Mononuclear cell (primary cell): ENCODE results near the gene GPR15. TPM values are rescaled to one million over a fixed set of nuclear protein-coding genes. Genes with fewer than 3 reads are reported as not detected.

Source experiments
- H3K27me3 ChIP-seq: 2 replicates; pipeline ENCODE4 v1.6.0; 2011; ENCODE audit warnings: low read length, control low read depth; ENCODE audit not compliant: insufficient read depth
- H3K4me1 ChIP-seq: 2 replicates; pipeline ENCODE4 v1.5.1; 2011; ENCODE audit warnings: mild to moderate bottlenecking, low read length, control low read depth; ENCODE audit not compliant: insufficient read depth
- H3K4me3 ChIP-seq: 2 replicates; pipeline ENCODE4 v1.5.1; 2011; ENCODE audit warnings: mild to moderate bottlenecking, low read length, moderate library complexity
- H3K9me3 ChIP-seq: 2 replicates; pipeline ENCODE4 v1.5.1; 2011; ENCODE audit warnings: low read depth, mild to moderate bottlenecking, control low read depth, low read length
- total RNA-seq: library from RNA; depleted of rRNA; stranded (reverse); fragments of >200 nt; gene quantifications from one replicate; pipeline ENCODE4 v1.2.3, GENCODE V29; 2012

GPR15 gene
- total RNA-seq, 1 donor = 40.1 TPM

DNA sequence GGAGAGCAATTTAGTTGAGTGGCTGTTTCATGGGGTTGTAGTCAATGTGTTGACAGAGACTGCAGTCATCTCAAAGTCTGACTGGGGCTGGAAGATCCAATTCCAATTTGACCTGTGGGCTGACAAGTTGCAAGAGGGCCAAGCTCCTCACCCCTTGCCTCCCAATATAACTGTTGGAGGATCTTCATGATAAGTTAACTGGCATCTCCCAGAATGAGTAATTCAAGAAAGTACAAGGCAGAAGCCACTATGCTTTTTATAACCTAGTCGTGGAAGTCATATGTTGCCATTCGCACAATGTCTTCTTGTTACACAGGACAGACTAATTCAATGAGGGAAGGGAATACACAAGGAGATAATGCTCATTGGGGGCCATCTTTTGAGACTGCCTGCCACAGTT is 29.1 kb downstream of the GPR15 start:
- no peaks in the 10 kb centered on the region for H3K9me3 ChIP-seq
- no peak overlapping the region for H3K4me3 ChIP-seq
- H3K4me1 ChIP-seq = peaks cover 49% of the 10 kb centered on the region
- H3K27me3 ChIP-seq = no peaks in the 10 kb centered on the region

GRCh38 chr3:98561727-98562521 is 30.1 kb downstream of the GPR15 start:
- Histone ChIP-seq H3K4me3 (no peak overlapping the region), H3K27me3 (no peaks in the 10 kb centered on the region), H3K9me3 (no peaks in the 10 kb centered on the region), H3K4me1 (peaks cover 49% of the 10 kb centered on the region)

DNA sequence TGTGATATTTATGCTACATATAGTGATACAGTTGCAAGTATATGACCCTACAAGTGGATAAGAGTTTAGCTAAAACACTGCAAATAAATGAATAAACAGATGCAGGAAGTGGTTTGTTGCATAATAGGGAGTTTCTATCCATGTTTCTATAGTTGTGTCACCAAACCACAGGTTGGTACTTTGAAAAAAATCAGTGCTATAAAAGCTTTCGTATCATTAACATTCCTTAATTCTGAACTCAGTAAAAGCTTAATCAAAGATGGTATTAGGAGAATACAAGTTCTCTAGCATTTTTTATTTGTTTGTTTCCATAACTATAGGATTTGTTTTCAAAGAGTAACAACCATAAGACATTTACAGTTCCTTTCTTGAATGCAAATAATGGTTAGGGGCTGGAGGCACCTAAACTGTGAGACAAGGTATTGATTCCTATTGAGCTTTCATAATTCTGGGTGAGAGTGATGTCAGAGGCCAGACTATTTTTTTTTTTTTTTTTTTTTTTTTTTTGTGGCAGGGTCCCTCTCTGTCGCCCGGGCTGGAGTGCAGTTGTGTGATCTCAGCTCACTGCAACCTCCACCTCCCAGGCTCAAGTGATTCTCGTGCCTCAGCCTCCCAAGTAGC is 32.0 kb downstream of the GPR15 start:
- no peaks in the 10 kb centered on the region for H3K9me3 ChIP-seq
- H3K4me3 ChIP-seq = no peak overlapping the region
- peaks cover 50% of the 10 kb centered on the region for H3K4me1 ChIP-seq
- no peaks in the 10 kb centered on the region for H3K27me3 ChIP-seq

- Histone ChIP-seq H3K4me3 (no peak overlapping the region), H3K4me1 (peaks cover 50% of the 10 kb centered on the region), H3K27me3 (no peaks in the 10 kb centered on the region), H3K9me3 (no peaks in the 10 kb centered on the region)
These were observed 32.7 kb downstream of the GPR15 start for GRCh38 chr3:98564282-98565005.

DNA sequence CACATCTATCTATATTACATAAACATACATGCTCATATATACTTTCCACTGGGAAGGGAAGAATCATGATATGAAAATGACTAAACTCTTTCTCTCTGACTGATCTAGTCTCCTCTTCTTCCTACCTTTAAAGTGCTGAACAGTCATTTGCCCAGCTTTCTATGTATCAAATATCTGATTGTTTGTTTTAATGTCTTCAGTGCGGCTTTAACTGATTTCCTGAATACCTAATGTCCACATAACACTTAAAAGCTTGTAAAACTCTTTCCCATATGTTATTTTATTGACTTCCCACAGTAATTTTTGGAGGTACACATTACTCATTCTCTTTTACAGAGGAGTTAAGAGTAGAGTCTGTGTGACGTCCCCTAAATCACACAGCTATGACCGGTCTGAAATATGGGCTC is 33.5 kb downstream of the GPR15 start:
- Histone ChIP-seq H3K9me3 (no peaks in the 10 kb centered on the region), H3K27me3 (no peaks in the 10 kb centered on the region), H3K4me3 (no peak overlapping the region), H3K4me1 (peaks cover 50% of the 10 kb centered on the region)

DNA sequence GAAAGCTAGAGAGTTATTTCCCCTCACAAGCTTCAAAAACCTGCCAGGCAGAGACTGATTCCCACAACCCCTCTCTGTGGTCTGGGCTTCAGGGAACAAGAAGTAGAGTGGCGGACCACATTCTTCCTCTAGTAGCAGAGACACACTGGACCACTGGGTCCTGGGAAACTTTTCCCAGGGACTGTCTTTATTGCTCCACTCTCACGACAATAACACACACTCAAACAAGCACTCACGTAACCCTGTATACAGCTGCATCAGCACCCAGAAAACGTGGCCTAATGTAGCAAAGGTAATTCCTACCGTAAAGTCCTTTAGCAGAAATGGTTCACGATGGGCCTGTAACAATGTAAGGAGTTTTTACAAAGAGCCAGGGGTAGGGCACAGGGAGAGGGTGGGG is 34.1 kb downstream of the GPR15 start:
- Histone ChIP-seq H3K4me3 (no peak overlapping the region), H3K9me3 (no peaks in the 10 kb centered on the region), H3K27me3 (no peaks in the 10 kb centered on the region), H3K4me1 (peaks cover 50% of the 10 kb centered on the region)

- Histone ChIP-seq H3K4me1 (peaks cover 41% of the 10 kb centered on the region), H3K9me3 (no peaks in the 10 kb centered on the region), H3K4me3 (no peak overlapping the region), H3K27me3 (no peaks in the 10 kb centered on the region)
These were observed 36.0 kb downstream of the GPR15 start for GRCh38 chr3:98567666-98568270.

GRCh38 chr3:98568402-98568801 is 36.6 kb downstream of the GPR15 start:
- Histone ChIP-seq H3K4me1 (peaks cover 34% of the 10 kb centered on the region), H3K4me3 (no peak overlapping the region), H3K27me3 (no peaks in the 10 kb centered on the region), H3K9me3 (no peaks in the 10 kb centered on the region)

DNA sequence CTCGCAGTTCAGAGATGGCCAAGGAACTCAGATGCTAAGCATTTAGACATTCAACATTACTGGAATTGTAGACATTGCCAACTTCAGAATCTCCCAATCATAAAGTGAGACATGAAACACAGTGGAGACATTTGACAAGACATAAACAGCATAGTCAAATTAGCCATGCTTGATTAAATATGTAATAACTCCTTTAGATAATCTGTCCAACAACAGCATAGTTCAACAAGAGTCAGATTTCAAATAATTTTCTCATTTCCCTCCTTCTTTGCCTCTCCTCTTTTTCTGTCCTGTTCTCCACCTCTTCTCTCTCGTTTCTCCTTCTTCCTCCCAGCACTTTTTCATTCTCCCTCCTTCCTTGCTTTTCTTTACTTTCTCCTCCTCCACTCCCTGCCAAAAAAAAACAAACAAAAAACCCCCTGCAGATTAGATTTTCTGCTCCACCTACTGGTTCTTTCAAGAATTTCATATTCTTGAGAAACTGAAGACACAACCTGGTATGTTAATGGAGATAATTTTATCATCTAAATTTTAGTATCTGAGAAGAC is 41.5 kb downstream of the GPR15 start:
- H3K27me3 ChIP-seq = no peaks in the 10 kb centered on the region
- no peaks in the 10 kb centered on the region for H3K9me3 ChIP-seq
- H3K4me1 ChIP-seq = no peaks in the 10 kb centered on the region
- no peak overlapping the region for H3K4me3 ChIP-seq

DNA sequence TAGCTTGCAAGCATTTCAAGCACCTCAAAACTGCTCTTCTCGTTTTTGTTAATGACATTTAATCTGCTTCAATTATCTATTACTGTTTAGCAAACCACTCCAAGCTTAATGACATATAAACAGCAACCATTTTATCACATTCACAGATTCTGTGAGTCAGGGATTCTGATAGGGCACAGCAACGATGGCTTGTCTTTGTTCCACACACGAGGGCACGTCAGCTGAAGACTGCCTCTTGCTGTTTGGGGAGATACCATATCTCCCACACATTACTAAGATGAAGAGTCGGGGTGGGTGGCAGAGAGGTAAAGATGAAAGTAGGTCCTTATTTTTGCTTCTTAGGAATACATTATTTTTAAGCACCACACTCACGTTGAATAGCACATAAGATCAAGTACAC is 42.4 kb downstream of the GPR15 start:
- H3K4me3 ChIP-seq = no peak overlapping the region
- no peaks in the 10 kb centered on the region for H3K4me1 ChIP-seq
- no peaks in the 10 kb centered on the region for H3K9me3 ChIP-seq
- H3K27me3 ChIP-seq = no peaks in the 10 kb centered on the region

DNA sequence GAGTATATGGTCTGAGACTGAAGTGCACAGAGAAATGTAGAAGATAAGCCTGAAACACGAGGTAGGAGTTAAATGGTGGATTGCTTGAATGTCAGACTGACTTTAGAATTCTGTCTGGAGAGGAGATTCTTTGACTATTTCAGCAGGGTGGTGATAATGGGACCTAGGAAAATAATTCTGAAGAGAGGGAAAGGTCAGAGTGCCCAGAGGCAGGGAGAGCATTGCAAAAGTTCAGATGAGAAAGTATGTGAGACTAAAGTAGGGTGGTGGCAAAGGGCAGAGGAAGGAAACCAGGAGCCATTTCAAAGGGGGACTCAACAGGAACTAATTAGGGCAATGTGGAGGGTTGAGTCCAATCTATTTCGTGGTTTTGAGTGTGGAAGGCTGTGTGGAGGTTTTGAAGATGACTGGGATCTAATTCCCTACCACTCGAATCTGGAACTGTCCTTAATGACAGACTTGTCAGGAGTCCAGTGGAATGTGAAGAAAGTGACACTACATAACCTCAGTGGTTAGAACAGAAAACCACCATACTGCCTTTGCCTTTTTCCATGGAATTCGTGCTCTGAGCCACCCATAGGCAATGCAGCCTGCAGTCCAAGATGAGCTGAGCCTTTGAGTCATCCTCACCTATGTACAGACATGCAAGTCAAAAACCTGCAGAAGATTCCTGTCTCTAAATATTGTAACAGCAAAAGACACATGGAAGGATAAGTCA is 45.6 kb downstream of the GPR15 start:
- Histone ChIP-seq H3K27me3 (no peaks in the 10 kb centered on the region), H3K9me3 (no peaks in the 10 kb centered on the region), H3K4me3 (no peak overlapping the region), H3K4me1 (no peaks in the 10 kb centered on the region)

DNA sequence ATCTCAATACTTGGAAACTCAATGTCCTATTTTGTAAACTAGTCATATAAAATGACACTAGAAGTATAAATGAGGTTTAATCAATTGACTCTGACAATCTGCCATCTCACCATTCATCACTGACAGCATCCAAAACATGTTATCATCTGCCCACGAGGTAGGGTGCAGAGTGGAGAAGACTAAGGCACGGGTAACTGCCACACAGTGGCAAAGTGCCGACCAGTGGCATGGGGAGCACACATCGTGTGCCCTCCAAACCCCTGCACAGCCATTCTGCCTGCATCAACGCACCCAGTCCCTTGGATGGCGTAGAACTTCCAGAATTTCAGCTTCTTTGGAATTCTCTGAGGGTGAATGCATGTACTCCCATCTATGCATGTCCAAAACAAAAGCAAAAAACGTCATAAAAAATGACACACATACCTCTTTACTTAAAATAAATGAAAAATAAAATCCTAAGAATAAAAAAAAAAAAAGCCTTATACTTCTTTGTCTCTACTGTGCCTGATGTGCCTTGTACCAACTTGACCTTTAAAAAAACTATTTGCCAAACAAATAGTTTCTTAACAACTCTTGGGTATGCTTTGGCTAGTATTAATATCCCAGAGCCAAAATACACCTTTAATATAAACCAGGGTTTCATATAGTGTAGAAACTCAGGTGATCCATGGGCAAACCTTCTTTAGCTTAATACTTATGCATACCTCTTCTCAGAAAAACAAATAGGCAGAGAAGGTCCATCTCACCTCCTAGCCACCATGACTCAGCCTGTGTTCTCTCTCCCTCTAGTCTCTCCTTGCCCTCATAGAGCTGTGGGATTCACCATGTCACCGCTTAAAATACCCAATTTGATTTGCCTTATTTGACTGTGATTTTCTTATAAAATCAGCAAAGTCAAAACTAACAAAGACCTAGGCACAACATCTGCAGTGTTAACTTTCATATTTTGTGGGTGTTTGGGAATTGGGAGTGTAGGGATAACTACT is 48.9 kb downstream of the GPR15 start:
- H3K9me3 ChIP-seq = no peaks in the 10 kb centered on the region
- no peaks in the 10 kb centered on the region for H3K27me3 ChIP-seq
- H3K4me1 ChIP-seq = peaks cover 5% of the 10 kb centered on the region
- H3K4me3 ChIP-seq = no peak overlapping the region

DNA sequence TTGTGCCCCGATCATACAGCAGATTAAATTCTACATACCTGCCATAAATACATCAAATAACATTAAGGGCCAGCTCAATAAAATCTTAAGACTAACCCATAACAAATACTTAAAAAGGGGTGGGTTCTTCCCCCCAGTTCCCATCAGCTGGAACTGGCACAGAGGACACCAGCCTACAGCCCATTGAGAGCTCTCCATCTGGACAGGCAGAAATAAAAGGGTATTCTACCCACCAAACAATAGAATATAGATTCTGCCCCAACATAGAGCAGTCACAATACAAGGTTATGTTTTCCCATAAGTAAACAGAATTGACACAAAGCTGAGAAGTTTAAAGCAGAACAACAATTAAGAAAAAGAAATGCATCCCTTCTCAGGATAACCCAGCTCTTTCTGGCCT is 49.7 kb downstream of the GPR15 start:
- Histone ChIP-seq H3K9me3 (no peaks in the 10 kb centered on the region), H3K4me3 (no peak overlapping the region), H3K27me3 (no peaks in the 10 kb centered on the region), H3K4me1 (peaks cover 7% of the 10 kb centered on the region)
